ENCODE data around the gene SCYGR2. TPM values are rescaled to one million over a fixed set of nuclear protein-coding genes. Genes with fewer than 3 reads are reported as not detected.

SCYGR2 gene
- total RNA-seq, 1 donor from 2014 or later = not detected

DNA sequence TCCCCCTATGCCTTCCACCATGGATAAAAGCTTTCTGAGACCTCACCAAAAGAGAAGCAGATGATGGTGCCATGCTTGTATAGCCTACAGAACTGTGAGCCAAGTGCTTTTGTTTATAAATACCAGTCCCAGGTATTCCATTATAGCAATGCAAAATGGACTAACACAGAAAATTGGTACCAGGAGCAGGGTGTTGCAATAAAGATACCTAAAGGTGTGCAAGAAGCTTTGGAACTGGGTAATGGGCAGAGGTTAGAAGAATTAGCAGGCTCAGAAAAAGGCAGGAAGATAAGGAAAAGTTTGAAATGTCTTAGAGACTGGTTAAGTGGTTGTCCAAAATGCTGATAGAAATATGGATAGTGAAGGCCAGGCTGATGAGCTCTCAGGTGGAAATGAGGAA lies 16.3 kb upstream of the SCYGR2 start:
- DNase-seq = no peak
- intact Hi-C loops (cut with DNase I) = no loop called here
- no peaks in the 10 kb centered on the region for H3K4me1 ChIP-seq
- no peaks in the 10 kb centered on the region for H3K27me3 ChIP-seq
- no peak for ATAC-seq
- TF ChIP-seq, protein P1, sequence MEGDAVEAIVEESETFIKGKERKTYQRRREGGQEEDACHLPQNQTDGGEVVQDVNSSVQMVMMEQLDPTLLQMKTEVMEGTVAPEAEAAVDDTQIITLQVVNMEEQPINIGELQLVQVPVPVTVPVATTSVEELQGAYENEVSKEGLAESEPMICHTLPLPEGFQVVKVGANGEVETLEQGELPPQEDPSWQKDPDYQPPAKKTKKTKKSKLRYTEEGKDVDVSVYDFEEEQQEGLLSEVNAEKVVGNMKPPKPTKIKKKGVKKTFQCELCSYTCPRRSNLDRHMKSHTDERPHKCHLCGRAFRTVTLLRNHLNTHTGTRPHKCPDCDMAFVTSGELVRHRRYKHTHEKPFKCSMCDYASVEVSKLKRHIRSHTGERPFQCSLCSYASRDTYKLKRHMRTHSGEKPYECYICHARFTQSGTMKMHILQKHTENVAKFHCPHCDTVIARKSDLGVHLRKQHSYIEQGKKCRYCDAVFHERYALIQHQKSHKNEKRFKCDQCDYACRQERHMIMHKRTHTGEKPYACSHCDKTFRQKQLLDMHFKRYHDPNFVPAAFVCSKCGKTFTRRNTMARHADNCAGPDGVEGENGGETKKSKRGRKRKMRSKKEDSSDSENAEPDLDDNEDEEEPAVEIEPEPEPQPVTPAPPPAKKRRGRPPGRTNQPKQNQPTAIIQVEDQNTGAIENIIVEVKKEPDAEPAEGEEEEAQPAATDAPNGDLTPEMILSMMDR (IDR thresholded peaks at IDR 0.05) = no peak
- no peak overlapping the region for H3K27ac ChIP-seq
- H3K36me3 ChIP-seq = no peaks in the 10 kb centered on the region
- H3K4me3 ChIP-seq = no peak overlapping the region
- H3K9me3 ChIP-seq = no peaks in the 10 kb centered on the region

GRCh38 chr2:227592694-227593387 lies 5.9 kb upstream of the SCYGR2 start:
- Histone ChIP-seq H3K27ac (no peak overlapping the region), H3K36me3 (no peaks in the 10 kb centered on the region), H3K4me3 (no peak overlapping the region), H3K4me1 (no peaks in the 10 kb centered on the region), H3K27me3 (no peaks in the 10 kb centered on the region), H3K9me3 (no peaks in the 10 kb centered on the region)
- TF ChIP-seq, protein P1 (IDR thresholded peaks at IDR 0.05) = no peak
- DNase-seq = no peak
- intact Hi-C loops (cut with DNase I) = no loop called here
- ATAC-seq = no peak

DNA sequence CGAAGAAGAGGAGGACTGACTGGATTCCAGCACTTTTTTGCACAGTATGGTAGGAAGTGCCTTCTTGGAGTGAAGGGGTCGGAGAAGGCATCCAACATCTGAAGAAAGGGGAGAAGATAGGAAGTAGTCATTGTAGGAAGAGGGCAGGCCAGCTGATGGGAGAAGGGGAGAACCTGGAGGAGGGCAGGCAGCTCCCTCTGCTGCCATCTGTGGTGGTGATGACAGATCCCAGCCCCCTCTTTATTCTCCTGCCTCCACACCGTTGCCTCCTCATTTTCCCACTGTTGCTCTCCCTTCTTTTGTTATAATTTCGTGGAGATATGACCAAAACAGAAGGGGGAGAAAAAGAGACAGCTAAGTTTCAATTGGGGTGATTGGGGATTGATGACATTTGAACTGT lies 2.9 kb upstream of the SCYGR2 start:
- Histone ChIP-seq H3K4me3 (no peak overlapping the region), H3K27ac (no peak overlapping the region), H3K9me3 (no peaks in the 10 kb centered on the region), H3K4me1 (no peaks in the 10 kb centered on the region), H3K36me3 (no peaks in the 10 kb centered on the region), H3K27me3 (no peaks in the 10 kb centered on the region)
- ATAC-seq (no peak), DNase-seq (no peak)
- TF ChIP-seq, protein P1 (IDR thresholded peaks at IDR 0.05) = no peak
- intact Hi-C loops (cut with DNase I) = no loop called here

DNA sequence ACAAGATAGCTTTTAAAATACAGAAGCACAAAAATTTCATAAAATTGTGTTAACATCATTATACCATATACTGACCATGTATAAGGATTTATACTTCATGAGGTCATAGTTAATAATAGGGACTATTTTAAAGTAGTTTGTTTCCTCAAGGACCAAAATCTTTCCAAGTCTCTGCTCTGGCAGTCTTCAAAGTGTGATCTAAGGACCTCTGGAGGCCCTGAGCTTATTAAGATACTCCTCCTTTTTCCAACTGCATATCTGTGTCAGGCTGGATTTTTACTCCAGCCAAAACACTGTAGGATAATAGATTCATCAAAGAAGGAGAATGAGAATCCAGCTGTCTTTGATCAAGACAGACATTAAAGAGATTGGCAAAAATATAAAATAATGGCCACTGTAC lies 1.7 kb upstream of the SCYGR2 start:
- Histone ChIP-seq H3K27ac (no peak overlapping the region), H3K9me3 (no peaks in the 10 kb centered on the region), H3K27me3 (no peaks in the 10 kb centered on the region), H3K4me1 (no peaks in the 10 kb centered on the region), H3K4me3 (no peak overlapping the region), H3K36me3 (no peaks in the 10 kb centered on the region)
- TF ChIP-seq, protein P1 (IDR thresholded peaks at IDR 0.05) = no peak
- ATAC-seq = no peak
- intact Hi-C loops (cut with DNase I) = no loop called here
- DNase-seq = no peak

DNA sequence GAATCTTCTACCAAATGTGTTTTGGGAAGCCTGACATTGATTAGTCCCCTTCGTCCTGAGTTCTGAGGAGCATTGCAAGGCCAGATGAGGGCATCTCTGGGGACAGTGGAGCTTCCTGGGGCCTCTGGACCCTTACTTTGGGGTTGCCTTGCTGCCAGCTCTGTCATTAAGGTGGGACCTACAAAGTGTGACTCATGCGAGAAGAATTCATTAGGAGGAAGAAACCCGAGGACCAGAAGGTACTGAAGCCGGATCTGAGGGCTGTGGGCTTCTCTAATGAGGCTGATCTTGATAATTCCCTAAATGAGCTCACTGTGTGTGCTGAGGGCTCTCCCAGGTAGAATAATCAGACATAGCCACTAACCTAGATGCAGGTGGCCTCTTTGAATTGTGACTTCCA lies 695 bp upstream of the SCYGR2 start:
- TF ChIP-seq, protein P1 (IDR thresholded peaks at IDR 0.05) = no peak
- no peaks in the 10 kb centered on the region for H3K36me3 ChIP-seq
- intact Hi-C loops (cut with DNase I) = no loop called here

DNA sequence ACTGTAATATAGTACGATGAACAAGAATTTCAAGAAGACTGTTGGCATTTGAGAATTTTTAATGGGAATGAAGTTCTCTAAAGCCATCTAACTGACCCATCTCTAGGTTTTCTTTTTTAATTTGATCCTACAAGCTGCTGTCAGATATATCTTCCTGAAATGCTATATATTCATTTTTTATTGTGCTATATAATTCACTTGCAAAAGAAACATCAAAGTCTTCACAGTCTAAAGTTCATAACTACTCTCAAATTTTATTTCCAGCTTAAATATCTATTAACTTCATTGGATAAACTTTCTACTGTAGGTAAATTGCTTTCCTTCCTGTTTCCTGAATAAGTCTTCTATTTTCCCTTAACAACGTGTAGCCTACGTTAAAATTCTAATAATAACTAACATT lies 3.7 kb downstream of the SCYGR2 start:
- H3K27me3 ChIP-seq = no peaks in the 10 kb centered on the region
- DNase-seq (no peak), ATAC-seq (no peak)
- intact Hi-C loops (cut with DNase I) = no loop called here
- H3K4me3 ChIP-seq = no peak overlapping the region
- no peaks in the 10 kb centered on the region for H3K36me3 ChIP-seq
- H3K9me3 ChIP-seq = no peaks in the 10 kb centered on the region
- no peaks in the 10 kb centered on the region for H3K4me1 ChIP-seq
- no peak overlapping the region for H3K27ac ChIP-seq
- TF ChIP-seq, protein P1 (IDR thresholded peaks at IDR 0.05) = no peak

More for the DNA sequence above, 695 bp upstream of the SCYGR2 start:
- no peaks in the 10 kb centered on the region for H3K27me3 ChIP-seq
- DNase-seq = no peak
- H3K4me1 ChIP-seq = no peaks in the 10 kb centered on the region
- no peaks in the 10 kb centered on the region for H3K9me3 ChIP-seq
- no peak overlapping the region for H3K4me3 ChIP-seq
- H3K27ac ChIP-seq = no peak overlapping the region
- ATAC-seq = no peak
